GM18951 (cell line): Measurements from ENCODE around the gene ACVR2B.

Source experiments
- POLR2A ChIP-seq: IDR thresholded peaks from 4 replicates; pipeline ENCODE4 v1.6.1; 2011; ENCODE audit warnings: mild to moderate bottlenecking; ENCODE audit not compliant: insufficient read length, insufficient read depth; ENCODE audit errors: extremely low read depth
- in situ Hi-C: fragments of 300-500 bp; cut with MboI; formaldehyde crosslinking; loops from one replicate; pipeline ENCODE4 v1.12.0; 2022; ENCODE audit warnings: low sequenced_read_pairs, mixed read lengths, inconsistent platforms; ENCODE audit not compliant: unreplicated experiment

ACVR2B gene

GRCh38 chr3:38515367-38515766 lies 61.7 kb downstream of the ACVR2B start:
- no peak for TF ChIP-seq POLR2A
- in situ Hi-C loops = no loop called here

GRCh38 chr3:38516669-38517068 lies 63.0 kb downstream of the ACVR2B start:
- in situ Hi-C loops = no loop called here
- TF ChIP-seq POLR2A = no peak

DNA sequence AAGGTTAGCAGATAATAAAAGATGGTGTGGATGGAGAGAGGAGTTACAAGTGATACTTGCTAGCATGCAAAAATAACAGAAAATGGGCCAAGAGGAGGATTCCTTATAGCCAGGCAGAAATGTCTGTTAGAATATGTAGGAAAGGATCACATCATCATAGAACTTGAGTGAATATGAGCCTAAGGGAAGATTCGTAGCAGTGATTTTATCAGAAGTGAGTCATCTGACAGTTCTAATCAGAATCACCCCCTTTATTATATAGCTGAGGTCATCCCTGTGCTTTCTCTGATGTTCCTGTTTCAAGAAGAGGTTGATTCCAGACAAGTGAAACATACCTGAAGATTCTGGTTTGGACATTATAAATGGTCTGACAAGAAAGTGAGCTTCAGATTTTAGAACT lies 65.3 kb downstream of the ACVR2B start:
- in situ Hi-C loops = no loop called here
- TF ChIP-seq POLR2A = no peak

DNA sequence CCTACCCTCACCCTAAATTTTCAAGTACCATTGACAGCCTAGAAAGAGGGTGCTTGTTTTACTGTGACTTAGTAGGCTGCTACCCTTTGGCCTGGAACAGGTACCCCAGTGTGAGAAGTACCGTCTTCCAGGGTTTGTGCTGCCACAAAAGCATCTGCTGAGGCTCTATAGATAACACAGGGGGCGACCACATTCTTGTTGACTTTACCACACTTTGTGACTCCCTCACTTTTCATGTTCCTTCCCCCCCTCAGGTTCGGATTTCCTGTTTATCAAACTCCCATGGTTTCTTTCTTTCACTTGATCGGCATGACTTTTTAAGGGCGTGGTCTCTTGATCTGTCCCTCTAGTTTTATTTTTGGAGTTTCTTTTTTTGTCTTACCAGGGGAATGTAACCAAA lies 66.0 kb downstream of the ACVR2B start:
- in situ Hi-C loops = loop anchor here (10.0 kb wide), 1 partner anchor 135 kb away; no protein-coding TSS in a partner anchor
- no peak for TF ChIP-seq POLR2A

GRCh38 chr3:38521391-38521987 lies 67.8 kb downstream of the ACVR2B start:
- TF ChIP-seq POLR2A = no peak
- in situ Hi-C loops = loop anchor here (10.0 kb wide), 1 partner anchor 133 kb away; no protein-coding TSS in a partner anchor

GRCh38 chr3:38522002-38522401 lies 68.3 kb downstream of the ACVR2B start:
- TF ChIP-seq POLR2A = no peak
- in situ Hi-C loops = loop anchor here (10.0 kb wide), 1 partner anchor 133 kb away; no protein-coding TSS in a partner anchor

DNA sequence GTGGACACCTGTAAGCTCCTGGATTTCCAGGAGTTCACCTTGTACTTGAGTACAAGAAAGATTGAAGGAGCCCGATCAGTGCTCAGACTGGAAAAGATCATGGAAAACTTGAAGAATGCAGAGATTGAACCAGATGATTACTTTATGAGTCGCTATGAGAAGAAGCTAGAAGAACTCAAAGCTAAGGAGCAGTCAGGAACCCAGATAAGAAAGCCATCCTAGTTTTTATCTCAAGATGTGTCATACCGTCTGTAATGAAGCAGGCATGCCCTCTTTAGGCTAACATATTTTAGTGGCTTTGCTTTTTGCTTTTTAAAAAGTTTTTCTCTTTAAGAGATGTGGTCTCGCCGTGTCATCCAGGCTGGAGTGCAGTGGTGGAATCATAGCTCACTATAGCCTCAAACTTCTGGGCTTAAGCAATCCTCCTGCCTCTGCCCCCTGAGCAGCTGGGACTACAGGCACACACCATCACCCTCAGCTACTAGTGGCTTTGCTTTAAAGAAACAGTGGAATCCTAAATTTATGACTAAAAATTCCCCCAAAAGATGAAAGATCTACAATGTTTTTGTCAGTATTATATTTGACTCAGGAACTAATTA lies 70.5 kb downstream of the ACVR2B start:
- no peak for TF ChIP-seq POLR2A
- in situ Hi-C loops = loop anchor here (10.0 kb wide), 1 partner anchor 131 kb away; no protein-coding TSS in a partner anchor

DNA sequence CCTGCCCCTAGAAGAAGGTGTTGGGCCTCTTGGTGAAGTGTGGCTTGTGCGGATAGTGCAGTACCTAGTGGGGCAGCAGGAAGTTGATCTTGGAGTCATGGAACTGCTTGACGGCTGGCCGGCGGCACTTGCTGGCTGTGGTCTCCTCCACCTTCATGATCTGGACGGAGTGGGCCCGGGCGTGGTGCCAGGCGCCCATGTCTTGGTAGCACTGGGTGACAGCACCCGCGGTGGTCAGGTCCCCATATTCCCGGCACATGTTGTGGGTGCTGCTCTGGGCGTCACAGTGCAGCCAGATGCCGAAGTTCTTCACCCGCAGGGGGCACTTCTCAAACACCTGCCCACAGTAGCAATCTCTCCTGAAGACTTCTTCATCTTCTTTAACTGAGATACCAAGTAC lies 73.1 kb downstream of the ACVR2B start:
- in situ Hi-C loops = loop anchor here (10.0 kb wide), 1 partner anchor 128 kb away; no protein-coding TSS in a partner anchor

DNA sequence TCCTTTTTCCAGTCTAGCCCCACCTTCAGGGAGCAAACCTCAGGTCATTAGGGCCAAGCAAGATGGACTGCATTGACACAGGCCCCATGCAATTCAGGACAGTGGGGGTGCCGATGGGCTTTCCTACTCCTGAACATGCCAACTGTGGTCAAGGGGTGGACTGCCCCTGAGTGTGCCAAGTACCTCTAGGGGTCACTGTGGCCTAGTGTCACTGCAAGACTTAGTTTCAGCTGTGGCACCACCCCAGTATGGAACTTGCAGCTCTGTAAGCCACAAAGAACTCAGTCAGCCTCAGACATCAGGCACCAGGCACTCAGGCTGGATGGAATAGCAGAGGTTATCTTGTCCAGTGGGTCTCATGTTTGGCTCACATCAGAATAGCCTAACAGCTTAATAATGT lies 74.8 kb downstream of the ACVR2B start:
- in situ Hi-C loops = loop anchor here (10.0 kb wide), 1 partner anchor 126 kb away; no protein-coding TSS in a partner anchor
- no peak for TF ChIP-seq POLR2A

More for the DNA sequence above, 73.1 kb downstream of the ACVR2B start:
- TF ChIP-seq POLR2A = no peak

DNA sequence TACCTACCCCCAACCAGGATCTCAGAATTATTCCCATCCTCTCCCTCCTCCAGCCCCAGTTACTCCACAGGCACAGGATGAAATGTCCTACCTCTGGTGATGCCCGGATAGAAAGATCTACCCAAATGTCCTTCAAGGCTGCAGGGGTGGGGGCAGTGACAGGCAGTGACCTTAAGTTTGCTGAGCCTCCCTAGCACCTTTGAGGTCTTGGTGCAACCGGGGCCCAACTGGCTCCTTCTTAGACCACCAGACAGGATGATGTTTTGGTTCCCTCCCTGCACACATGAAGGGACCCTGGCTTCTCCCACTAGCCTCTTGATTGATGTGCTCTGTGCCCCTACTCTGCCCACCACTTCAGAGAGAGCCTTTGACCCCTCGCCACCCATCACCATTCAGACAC lies 78.8 kb downstream of the ACVR2B start:
- TF ChIP-seq POLR2A = no peak
- in situ Hi-C loops = no loop called here

DNA sequence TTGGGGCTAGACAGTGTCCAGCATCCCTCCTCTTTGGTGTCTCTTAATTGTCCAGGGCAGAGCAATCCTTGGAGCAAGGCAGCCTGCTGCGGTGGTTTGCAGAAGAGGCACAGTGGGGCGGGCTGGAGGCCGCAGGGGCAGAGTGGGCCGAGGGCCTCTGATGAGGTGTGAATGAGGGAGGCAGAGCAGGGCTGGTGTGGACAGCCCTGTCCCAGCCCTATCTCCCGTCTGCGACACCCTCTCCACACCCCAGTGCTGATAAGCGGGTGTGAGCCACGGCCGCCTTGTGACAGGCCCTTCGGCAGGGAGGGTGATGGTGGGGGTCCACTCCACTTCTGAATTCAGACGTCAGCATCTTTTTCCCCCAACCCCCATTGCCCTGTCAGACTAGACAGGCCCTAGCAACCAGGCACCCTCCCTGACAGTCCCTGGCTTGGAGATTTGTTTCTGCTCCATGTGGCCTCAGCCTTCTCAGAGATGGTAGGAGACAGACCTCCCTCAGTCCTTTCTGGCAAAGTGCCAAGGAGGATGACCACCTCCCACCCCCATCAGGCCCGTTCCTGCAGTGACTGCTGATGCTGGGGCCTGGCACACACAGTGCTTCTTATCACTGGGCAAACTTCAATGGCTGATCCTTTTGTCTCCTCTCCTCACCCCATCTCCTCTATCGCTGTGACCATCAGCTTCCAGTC lies 79.7 kb downstream of the ACVR2B start:
- TF ChIP-seq POLR2A = no peak
- in situ Hi-C loops = no loop called here

- TF ChIP-seq POLR2A = no peak
- in situ Hi-C loops = no loop called here
These were observed 80.5 kb downstream of the ACVR2B start for GRCh38 chr3:38534180-38534579.

DNA sequence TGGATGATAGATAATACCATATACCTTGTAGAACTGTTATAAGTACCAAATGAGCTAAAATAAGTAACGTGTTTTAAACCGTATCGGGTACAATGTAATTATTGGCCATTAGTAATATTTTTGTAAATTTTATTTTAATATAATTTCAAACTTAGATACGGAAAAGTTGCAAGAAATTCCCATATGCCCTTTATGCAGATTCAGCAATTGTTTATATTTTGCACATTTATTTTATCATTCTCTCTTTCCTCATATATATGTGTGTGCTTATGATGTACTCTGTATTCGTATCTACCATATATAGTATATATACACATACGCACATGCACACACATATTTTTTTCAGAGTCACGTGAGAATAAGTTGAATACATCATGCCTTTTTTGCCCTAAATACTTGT lies 80.9 kb downstream of the ACVR2B start:
- no peak for TF ChIP-seq POLR2A
- in situ Hi-C loops = no loop called here

DNA sequence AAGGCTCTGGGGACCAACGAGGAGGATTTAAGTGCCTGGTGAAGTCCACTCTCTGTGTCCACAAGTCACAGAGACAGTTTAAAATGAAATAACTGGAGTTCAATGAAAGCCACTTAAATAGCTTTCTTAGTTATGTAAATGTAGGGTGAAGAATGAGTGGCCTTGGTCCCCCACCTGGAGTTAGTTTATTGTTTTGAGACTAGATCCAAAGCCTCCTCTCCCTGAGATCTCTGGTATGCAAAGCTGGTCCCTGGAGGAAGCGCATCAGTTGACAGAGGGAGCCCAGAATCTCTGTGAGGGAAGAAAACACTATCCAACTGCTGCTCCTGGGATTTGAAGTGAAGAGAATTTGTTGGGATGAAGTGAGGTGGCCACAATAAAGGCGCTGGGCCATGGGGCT lies 83.0 kb downstream of the ACVR2B start:
- in situ Hi-C loops = no loop called here

More for the DNA sequence above, 83.0 kb downstream of the ACVR2B start:
- no peak for TF ChIP-seq POLR2A
